Gastrocnemius medialis (tissue), 4 donors: ENCODE data around the gene EEF1AKMT2. TPM values are rescaled to one million over a fixed set of nuclear protein-coding genes. Genes with fewer than 3 reads are reported as not detected.
A peak's percentile ranks its signal among the peaks of the same experiment; 100 is the strongest.

Source experiments
- ATAC-seq, 2 donors: fragments of 150-250 bp; one replicate each; pipeline ENCODE4 v1.9.1; 2016
- DNase-seq, 2 donors: peaks; one replicate each; pipeline ENCODE4 v3.0.0-alpha.2; 2019
- H3K27ac ChIP-seq, 4 donors: fragments of 200-600 bp; sonication (generic); 1 replicate in 1 of 4; 2 replicates in 3 of 4; pipeline ENCODE4 v1.5.1; 2016 to 2018; ENCODE audit warnings: mild to moderate bottlenecking in 2 of 4, moderate library complexity in 1 of 4
- H3K27me3 ChIP-seq, 3 donors: fragments of 200-600 bp; sonication (generic) in 2 of 3; 1 replicate in 1 of 3; 2 replicates in 2 of 3; pipeline versions ENCODE4 v1.5.1 to v1.6.0; 2016 to 2019; ENCODE audit warnings: mild to moderate bottlenecking in 1 of 3, moderate library complexity in 1 of 3
- H3K36me3 ChIP-seq, 2 donors: fragments of 200-600 bp; sonication (generic) in 1 of 2; one replicate each; pipeline ENCODE4 v1.5.1; 2017 to 2018
- H3K4me1 ChIP-seq, 2 donors: fragments of 200-600 bp; sonication (generic) in 1 of 2; one replicate each; pipeline ENCODE4 v1.5.1; 2016 to 2017; ENCODE audit warnings: mild to moderate bottlenecking in 2 of 2
- H3K4me3 ChIP-seq, 4 donors: fragments of 200-600 bp; sonication (generic) in 3 of 4; 1 replicate in 1 of 4; 2 replicates in 3 of 4; pipeline ENCODE4 v1.5.1; 2016 to 2019; ENCODE audit warnings: mild to moderate bottlenecking in 2 of 4
- H3K9me3 ChIP-seq, 3 donors: fragments of 200-600 bp; sonication (generic) in 2 of 3; 1 replicate in 1 of 3; 2 replicates in 2 of 3; pipeline ENCODE4 v1.5.1; 2016 to 2019
- CTCF ChIP-seq, 5 experiments: fragments of 450-650 bp in 3 of 5; fragments of 200-600 bp in 2 of 5; sonication (generic) in 2 of 5; IDR thresholded peaks in 4 of 5; conservative IDR thresholded peaks in 1 of 5; 1 replicate in 4 of 5; 2 replicates in 1 of 5; pipeline ENCODE4 v1.5.1; 2016 to 2019; ENCODE audit warnings: antibody characterized with exemption in 5 of 5, mild to moderate bottlenecking in 3 of 5, moderate library complexity in 3 of 5
- POLR2A ChIP-seq, 2 donors: fragments of 450-650 bp; IDR thresholded peaks; one replicate each; pipeline ENCODE4 v1.6.1; 2017; ENCODE audit warnings: antibody characterized with exemption in 2 of 2, mild to moderate bottlenecking in 2 of 2, moderate library complexity in 2 of 2
- in situ Hi-C, 4 donors: fragments of 200-750 bp; cut with MboI; loops; one replicate each; pipeline versions ENCODE4 v1.15.0 to v1.8.0; 2017; ENCODE audit warnings: low sequenced_read_pairs in 4 of 4
- intact Hi-C: fragments of 100-400 bp; cut with DNase I; formaldehyde crosslinking; loops from one replicate; pipeline ENCODE4 v1.15.1; 2023; ENCODE audit warnings: low total_unique reads
- total RNA-seq, 4 donors: library from RNA; depleted of rRNA; stranded (reverse); fragments of >200 nt; gene quantifications; one replicate each; pipeline versions ENCODE4 v1.1.0 to v1.2.3, GENCODE V29; 2016

EEF1AKMT2 gene
- total RNA-seq, 4 donors from 2014 or later, result 7.9 to 13.5 (median 9.6) TPM

- Histone ChIP-seq H3K36me3 (no peaks in the 10 kb centered on the region), H3K4me3 (no peak overlapping the region), H3K27me3 (no peaks in the 10 kb centered on the region), H3K4me1 (peaks cover 78 to 91% of the 10 kb centered on the region in 2 donors), H3K27ac (peak overlapping the region; percentile 93 to 98 (median 96)), H3K9me3 (no peaks in the 10 kb centered on the region)
- no peak for DNase-seq
- ATAC-seq, result no peak
- TF ChIP-seq POLR2A (IDR thresholded peaks at IDR 0.05) (no peak), CTCF (IDR thresholded peaks at IDR 0.05 in 4 of 5, conservative IDR thresholded peaks at IDR 0.05 in 1 of 5) (no peak)
- in situ Hi-C loops (no loop called here), intact Hi-C loops (no loop called here)
Measured at GRCh38 chr10:124708246-124708779, 83.4 kb downstream of the EEF1AKMT2 start.

Other genes with a start within 250 kb of the EEF1AKMT2 start
- 100 to 1,000 TPM; 140 to 253 (median 192) TPM for gene FAM53B, start 47.5 kb downstream of the EEF1AKMT2 start, total RNA-seq
- gene ABRAXAS2, start 9.9 kb upstream of the EEF1AKMT2 start, total RNA-seq, result 10 to 100 TPM; 22.7 to 27.3 (median 24.9) TPM
- 10 to 100 TPM; 51.2 to 91.1 (median 74.6) TPM for gene ZRANB1, start 150.2 kb upstream of the EEF1AKMT2 start, total RNA-seq